ENCODE measurements around the gene NCOA5. TPM values are rescaled to one million over a fixed set of nuclear protein-coding genes. Genes with fewer than 3 reads are reported as not detected.

NCOA5 gene
- total and polyA plus RNA-seq, 7 donors = 8.8 to 17.3 (median 11.4) TPM

- peak overlapping the region; percentile 33 for H3K27ac ChIP-seq
- no peaks in the 10 kb centered on the region for H3K27me3 ChIP-seq (ENCODE audit: insufficient read depth in 3 of 3, low read length in 2 of 3)
- 56 to 73% (median 60%) methylated on average over 2 of the region's 2 CpGs for WGBS, 3 donors
- H3K4me3 ChIP-seq = no peak overlapping the region
- intact Hi-C loops (cut with DNase I) = no loop called here
- peaks cover 0 to 45% of the 10 kb centered on the region in 2 donors for H3K36me3 ChIP-seq (ENCODE audit: insufficient read depth in 1 of 2, low read depth in 1 of 2)
- TF ChIP-seq, protein P1, sequence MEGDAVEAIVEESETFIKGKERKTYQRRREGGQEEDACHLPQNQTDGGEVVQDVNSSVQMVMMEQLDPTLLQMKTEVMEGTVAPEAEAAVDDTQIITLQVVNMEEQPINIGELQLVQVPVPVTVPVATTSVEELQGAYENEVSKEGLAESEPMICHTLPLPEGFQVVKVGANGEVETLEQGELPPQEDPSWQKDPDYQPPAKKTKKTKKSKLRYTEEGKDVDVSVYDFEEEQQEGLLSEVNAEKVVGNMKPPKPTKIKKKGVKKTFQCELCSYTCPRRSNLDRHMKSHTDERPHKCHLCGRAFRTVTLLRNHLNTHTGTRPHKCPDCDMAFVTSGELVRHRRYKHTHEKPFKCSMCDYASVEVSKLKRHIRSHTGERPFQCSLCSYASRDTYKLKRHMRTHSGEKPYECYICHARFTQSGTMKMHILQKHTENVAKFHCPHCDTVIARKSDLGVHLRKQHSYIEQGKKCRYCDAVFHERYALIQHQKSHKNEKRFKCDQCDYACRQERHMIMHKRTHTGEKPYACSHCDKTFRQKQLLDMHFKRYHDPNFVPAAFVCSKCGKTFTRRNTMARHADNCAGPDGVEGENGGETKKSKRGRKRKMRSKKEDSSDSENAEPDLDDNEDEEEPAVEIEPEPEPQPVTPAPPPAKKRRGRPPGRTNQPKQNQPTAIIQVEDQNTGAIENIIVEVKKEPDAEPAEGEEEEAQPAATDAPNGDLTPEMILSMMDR (IDR thresholded peaks at IDR 0.05) = no peak
- no peak for ATAC-seq
- no peak for DNase-seq
- H3K9me3 ChIP-seq = no peaks in the 10 kb centered on the region
- peaks cover 11% of the 10 kb centered on the region for H3K4me1 ChIP-seq
Measured at GRCh38 chr20:46121184-46121930, 31.6 kb upstream of the NCOA5 start.

- H3K27ac ChIP-seq = no peak overlapping the region
- WGBS, 3 donors = 88 to 91% (median 91%) methylated on average over 2 of the region's 2 CpGs
- DNase-seq (no peak), ATAC-seq (no peak)
- peaks cover 11% of the 10 kb centered on the region for H3K4me1 ChIP-seq
- H3K36me3 ChIP-seq (ENCODE audit: insufficient read depth in 1 of 2, low read depth in 1 of 2) = peaks cover 0 to 34% of the 10 kb centered on the region in 2 donors
- no peaks in the 10 kb centered on the region for H3K9me3 ChIP-seq
- no peaks in the 10 kb centered on the region for H3K27me3 ChIP-seq (ENCODE audit: insufficient read depth in 3 of 3, low read length in 2 of 3)
- TF ChIP-seq, protein P1 (IDR thresholded peaks at IDR 0.05) = no peak
- intact Hi-C loops (cut with DNase I) = no loop called here
- no peak overlapping the region for H3K4me3 ChIP-seq
Measured at GRCh38 chr20:46120136-46120535, 30.4 kb upstream of the NCOA5 start.

- Histone ChIP-seq H3K4me1 (peaks cover 11% of the 10 kb centered on the region), H3K9me3 (no peaks in the 10 kb centered on the region), H3K27ac (no peak overlapping the region), H3K4me3 (no peak overlapping the region), H3K36me3 (ENCODE audit: insufficient read depth in 1 of 2, low read depth in 1 of 2) (peaks cover 0 to 29% of the 10 kb centered on the region in 2 donors), H3K27me3 (ENCODE audit: insufficient read depth in 3 of 3, low read length in 2 of 3) (no peaks in the 10 kb centered on the region)
- WGBS, 3 donors = 77 to 87% (median 80%) methylated on average over 2 of the region's 2 CpGs
- intact Hi-C loops (cut with DNase I) = no loop called here
- DNase-seq (no peak), ATAC-seq (no peak)
- TF ChIP-seq, protein P1 (IDR thresholded peaks at IDR 0.05) = no peak
Measured at GRCh38 chr20:46119547-46119946, 29.8 kb upstream of the NCOA5 start.

- H3K27ac ChIP-seq = peak overlapping the region; percentile 78
- DNase-seq (no peak), ATAC-seq (no peak)
- H3K9me3 ChIP-seq = no peaks in the 10 kb centered on the region
- 60 to 70% (median 64%) methylated on average over 2 of the region's 2 CpGs for WGBS, 3 donors
- TF ChIP-seq, protein P1 (IDR thresholded peaks at IDR 0.05) = no peak
- peak overlapping the region; percentile 67 for H3K4me3 ChIP-seq
- H3K36me3 ChIP-seq (ENCODE audit: insufficient read depth in 1 of 2, low read depth in 1 of 2) = peaks cover 0 to 24% of the 10 kb centered on the region in 2 donors
- H3K27me3 ChIP-seq (ENCODE audit: insufficient read depth in 3 of 3, low read length in 2 of 3) = no peaks in the 10 kb centered on the region
- intact Hi-C loops (cut with DNase I) = no loop called here
- peaks cover 11% of the 10 kb centered on the region for H3K4me1 ChIP-seq
Measured at GRCh38 chr20:46119028-46119546, 29.3 kb upstream of the NCOA5 start.
